Mesendoderm (in vitro differentiated cells): ENCODE results near the gene THBS4.

Source experiments
- DNase-seq: peaks from one replicate; pipeline ENCODE4 v3.0.0; 2013
- H2AK5ac ChIP-seq: 2 replicates; pipeline ENCODE4 v1.6.1; 2013; ENCODE audit warnings: low read length, inconsistent platforms
- H2BK120ac ChIP-seq: 2 replicates; pipeline ENCODE4 v1.6.1; 2013; ENCODE audit warnings: low read depth, mild to moderate bottlenecking, low read length, moderate library complexity, mixed read lengths
- H2BK15ac ChIP-seq: replicated peaks from 2 replicates; pipeline ENCODE4 v1.6.1; 2013; ENCODE audit warnings: low read depth, mild to moderate bottlenecking, moderate library complexity
- H2BK5ac ChIP-seq: 2 replicates; pipeline ENCODE4 v1.6.1; 2013; ENCODE audit warnings: low read length, inconsistent platforms
- H3K18ac ChIP-seq: 2 replicates; pipeline ENCODE4 v1.6.1; 2013; ENCODE audit warnings: mild to moderate bottlenecking, low read length, mixed read lengths
- H3K23ac ChIP-seq: one replicate; pipeline ENCODE4 v1.6.1; 2013; ENCODE audit warnings: low read length
- H3K27ac ChIP-seq: 2 replicates; pipeline ENCODE4 v1.5.1; 2013; ENCODE audit warnings: low read depth, mild to moderate bottlenecking, inconsistent platforms, low read length, moderate library complexity
- H3K27me3 ChIP-seq: 2 replicates; pipeline ENCODE4 v1.6.1; 2013; ENCODE audit warnings: low read length, control low read depth, mild to moderate bottlenecking, inconsistent platforms; ENCODE audit not compliant: insufficient read depth, poor library complexity
- H3K36me3 ChIP-seq: 2 replicates; pipeline ENCODE4 v1.6.1; 2013; ENCODE audit warnings: low read length, inconsistent platforms; ENCODE audit not compliant: control insufficient read depth, insufficient read depth
- H3K4ac ChIP-seq: one replicate; pipeline ENCODE4 v1.6.1; 2013; ENCODE audit warnings: low read depth, mild to moderate bottlenecking, low read length, moderate library complexity
- H3K4me1 ChIP-seq: 2 replicates; pipeline ENCODE4 v1.6.1; 2013; ENCODE audit warnings: low read depth, low read length, inconsistent platforms; ENCODE audit not compliant: control insufficient read depth
- H3K4me2 ChIP-seq: 2 replicates; pipeline ENCODE4 v1.6.1; 2013; ENCODE audit warnings: low read length
- H3K4me3 ChIP-seq: 2 replicates; pipeline ENCODE4 v1.5.1; 2013; ENCODE audit warnings: mild to moderate bottlenecking, low read length
- H3K56ac ChIP-seq: one replicate; pipeline ENCODE4 v1.6.1; 2013; ENCODE audit warnings: low read length
- H3K79me1 ChIP-seq: 2 replicates; pipeline ENCODE4 v1.6.1; 2013; ENCODE audit warnings: low read length, inconsistent platforms
- H3K79me2 ChIP-seq: 2 replicates; pipeline ENCODE4 v1.6.1; 2013; ENCODE audit warnings: mild to moderate bottlenecking, low read length; ENCODE audit not compliant: control insufficient read depth, insufficient read depth
- H3K9ac ChIP-seq: 2 replicates; pipeline ENCODE4 v1.6.1; 2013; ENCODE audit warnings: low read length, inconsistent platforms
- H4K5ac ChIP-seq: one replicate; pipeline ENCODE4 v1.6.1; 2013; ENCODE audit warnings: low read length
- H4K8ac ChIP-seq: one replicate; pipeline ENCODE4 v1.6.1; 2013; ENCODE audit warnings: low read depth, mild to moderate bottlenecking, control low read depth, low read length, moderate library complexity
- WGBS: extraction: QIAGEN DNeasy Blood & Tissue Kit; methylation state at CpG from one replicate; pipeline ENCODE4 v1.1.7; 2013; ENCODE audit warnings: low lambda C conversion rate, missing lambda C conversion rate; ENCODE audit not compliant: insufficient coverage; ENCODE audit errors: extremely low coverage; 5-methylcytosine and 5-hydroxymethylcytosine counted together

Gene THBS4

DNA sequence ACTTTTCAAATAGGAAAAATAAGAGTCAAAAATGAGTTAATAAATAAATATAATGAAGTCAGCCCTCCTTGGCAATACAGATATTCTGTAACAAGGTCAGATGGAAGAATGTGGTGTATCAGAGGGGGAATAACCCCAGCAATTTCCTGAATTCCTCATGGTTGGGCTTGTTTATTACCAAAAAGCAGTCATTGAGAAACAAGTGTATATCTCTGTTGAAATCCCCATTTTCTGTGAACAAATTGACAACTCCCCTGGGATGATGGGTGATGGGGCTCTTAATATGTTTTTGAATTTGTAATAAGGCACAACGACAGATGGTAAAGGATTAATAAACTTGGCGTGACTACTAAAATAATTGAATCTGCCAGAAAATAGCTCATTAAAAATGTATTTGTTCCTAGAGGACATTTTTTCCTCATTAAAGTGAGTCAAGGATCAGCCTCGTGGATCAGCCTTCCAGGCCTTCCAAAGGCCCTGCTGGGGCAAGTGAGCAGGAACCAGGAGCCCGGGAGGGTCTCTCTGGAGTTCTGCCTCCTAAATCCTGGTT lies 34.2 kb downstream of the THBS4 start:
- DNase-seq, result no peak
- no peak overlapping the region for H3K4me3 ChIP-seq
- H2BK120ac ChIP-seq, result no peak overlapping the region
- H3K9ac ChIP-seq, result no peak overlapping the region
- no peak overlapping the region for H4K8ac ChIP-seq
- no peak overlapping the region for H2AK5ac ChIP-seq
- H3K18ac ChIP-seq, result no peak overlapping the region
- H2BK15ac ChIP-seq, result no peak overlapping the region
- H3K36me3 ChIP-seq, result no peaks in the 10 kb centered on the region
- H3K4ac ChIP-seq, result no peak overlapping the region
- no peak overlapping the region for H2BK5ac ChIP-seq
- H3K27ac ChIP-seq, result no peak overlapping the region
- no peaks in the 10 kb centered on the region for H3K4me1 ChIP-seq
- H3K56ac ChIP-seq, result no peak overlapping the region
- H3K27me3 ChIP-seq, result no peaks in the 10 kb centered on the region
- no CpG with 5 or more reads among the region's 4 CpGs for WGBS
- H3K79me2 ChIP-seq, result no peaks in the 10 kb centered on the region
- H3K79me1 ChIP-seq, result no peaks in the 10 kb centered on the region
- H3K4me2 ChIP-seq, result no peak overlapping the region
- H4K5ac ChIP-seq, result no peak overlapping the region
- H3K23ac ChIP-seq, result no peak overlapping the region

- Histone ChIP-seq H3K79me1 (no peaks in the 10 kb centered on the region), H3K27me3 (no peaks in the 10 kb centered on the region), H3K27ac (no peak overlapping the region), H3K4me3 (no peak overlapping the region), H3K4me1 (no peaks in the 10 kb centered on the region), H3K9ac (no peak overlapping the region), H4K5ac (no peak overlapping the region), H3K23ac (no peak overlapping the region), H3K4me2 (no peak overlapping the region), H2BK5ac (no peak overlapping the region), H3K79me2 (no peaks in the 10 kb centered on the region), H3K36me3 (no peaks in the 10 kb centered on the region), H3K56ac (no peak overlapping the region), H2BK120ac (no peak overlapping the region), H2BK15ac (no peak overlapping the region), H2AK5ac (no peak overlapping the region), H4K8ac (no peak overlapping the region), H3K18ac (no peak overlapping the region), H3K4ac (no peak overlapping the region)
- WGBS, result no CpG with 5 or more reads among the region's 3 CpGs
- no peak for DNase-seq
Observed at GRCh38 chr5:80069918-80070318, 34.8 kb downstream of the THBS4 start.

DNA sequence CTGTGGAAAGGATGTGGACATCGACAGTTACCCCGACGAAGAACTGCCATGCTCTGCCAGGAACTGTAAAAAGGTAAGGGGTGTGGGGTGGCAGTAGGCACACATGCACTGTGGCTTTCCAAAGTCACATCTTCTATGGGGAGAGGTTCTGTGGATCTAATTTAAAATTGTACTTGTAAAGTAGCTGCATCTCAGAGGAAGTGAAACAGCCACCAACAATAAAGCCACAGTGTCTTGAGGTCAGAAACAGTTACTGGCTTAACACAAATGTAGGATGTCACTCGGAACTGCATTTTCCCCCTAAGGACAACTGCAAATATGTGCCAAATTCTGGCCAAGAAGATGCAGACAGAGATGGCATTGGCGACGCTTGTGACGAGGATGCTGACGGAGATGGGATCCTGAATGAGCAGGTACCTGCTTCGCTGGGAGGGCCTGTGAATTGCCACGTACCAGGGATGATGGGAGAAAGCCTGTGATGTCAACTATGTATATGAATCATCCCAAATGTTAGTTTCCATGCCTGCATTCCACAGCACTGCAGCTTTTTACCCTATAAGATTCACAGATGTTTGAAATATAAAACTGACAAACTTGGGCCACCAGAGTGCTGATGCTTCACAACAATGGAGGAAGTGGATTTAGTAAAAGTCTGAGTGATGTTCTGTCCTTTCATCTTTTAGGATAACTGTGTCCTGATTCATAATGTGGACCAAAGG lies 35.3 kb downstream of the THBS4 start:
- Histone ChIP-seq H3K4ac (no peak overlapping the region), H2BK15ac (no peak overlapping the region), H3K56ac (no peak overlapping the region), H3K18ac (no peak overlapping the region), H2BK120ac (no peak overlapping the region), H2AK5ac (no peak overlapping the region), H3K4me1 (no peaks in the 10 kb centered on the region), H2BK5ac (no peak overlapping the region), H3K36me3 (no peaks in the 10 kb centered on the region), H4K8ac (no peak overlapping the region), H3K79me2 (no peaks in the 10 kb centered on the region), H3K4me3 (no peak overlapping the region), H3K27me3 (no peaks in the 10 kb centered on the region), H4K5ac (no peak overlapping the region), H3K79me1 (no peaks in the 10 kb centered on the region), H3K27ac (no peak overlapping the region), H3K23ac (no peak overlapping the region), H3K9ac (no peak overlapping the region), H3K4me2 (no peak overlapping the region)
- no peak for DNase-seq
- no CpG with 5 or more reads among the region's 10 CpGs for WGBS

DNA sequence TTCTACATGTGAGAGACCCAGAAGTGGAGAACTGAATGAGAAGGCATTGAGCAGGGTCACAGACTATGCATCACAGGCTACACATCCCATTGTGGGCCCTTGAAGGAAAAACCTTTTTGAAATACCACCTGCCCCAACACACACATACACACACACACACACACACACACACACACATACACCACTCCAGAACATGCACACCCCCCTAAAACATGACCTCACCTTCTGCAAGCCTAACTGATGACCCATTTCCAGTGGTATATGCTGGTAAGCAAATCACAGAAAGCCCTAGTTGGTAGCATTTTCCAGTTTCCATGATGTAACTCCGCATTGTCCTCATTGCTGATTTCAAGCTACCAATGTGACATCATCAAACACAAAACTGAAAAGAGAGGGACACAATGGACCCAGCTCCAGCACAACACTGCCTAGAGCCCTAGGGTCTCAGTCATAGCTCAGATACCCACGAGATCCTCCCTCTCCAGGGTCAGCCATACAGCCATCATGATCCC lies 36.4 kb downstream of the THBS4 start:
- no peak overlapping the region for H3K18ac ChIP-seq
- H3K4me1 ChIP-seq, result no peaks in the 10 kb centered on the region
- H3K4ac ChIP-seq, result no peak overlapping the region
- no peak overlapping the region for H2BK15ac ChIP-seq
- no peaks in the 10 kb centered on the region for H3K36me3 ChIP-seq
- H3K4me3 ChIP-seq, result no peak overlapping the region
- H3K56ac ChIP-seq, result no peak overlapping the region
- H2BK120ac ChIP-seq, result no peak overlapping the region
- no CpG with 5 or more reads among the region's 2 CpGs for WGBS
- H3K27me3 ChIP-seq, result no peaks in the 10 kb centered on the region
- H3K79me1 ChIP-seq, result no peaks in the 10 kb centered on the region
- no peak overlapping the region for H3K4me2 ChIP-seq
- H3K23ac ChIP-seq, result no peak overlapping the region
- H3K9ac ChIP-seq, result no peak overlapping the region
- H4K5ac ChIP-seq, result no peak overlapping the region
- no peak for DNase-seq
- H2BK5ac ChIP-seq, result no peak overlapping the region
- H4K8ac ChIP-seq, result no peak overlapping the region
- no peak overlapping the region for H3K27ac ChIP-seq
- no peaks in the 10 kb centered on the region for H3K79me2 ChIP-seq
- H2AK5ac ChIP-seq, result no peak overlapping the region

DNA sequence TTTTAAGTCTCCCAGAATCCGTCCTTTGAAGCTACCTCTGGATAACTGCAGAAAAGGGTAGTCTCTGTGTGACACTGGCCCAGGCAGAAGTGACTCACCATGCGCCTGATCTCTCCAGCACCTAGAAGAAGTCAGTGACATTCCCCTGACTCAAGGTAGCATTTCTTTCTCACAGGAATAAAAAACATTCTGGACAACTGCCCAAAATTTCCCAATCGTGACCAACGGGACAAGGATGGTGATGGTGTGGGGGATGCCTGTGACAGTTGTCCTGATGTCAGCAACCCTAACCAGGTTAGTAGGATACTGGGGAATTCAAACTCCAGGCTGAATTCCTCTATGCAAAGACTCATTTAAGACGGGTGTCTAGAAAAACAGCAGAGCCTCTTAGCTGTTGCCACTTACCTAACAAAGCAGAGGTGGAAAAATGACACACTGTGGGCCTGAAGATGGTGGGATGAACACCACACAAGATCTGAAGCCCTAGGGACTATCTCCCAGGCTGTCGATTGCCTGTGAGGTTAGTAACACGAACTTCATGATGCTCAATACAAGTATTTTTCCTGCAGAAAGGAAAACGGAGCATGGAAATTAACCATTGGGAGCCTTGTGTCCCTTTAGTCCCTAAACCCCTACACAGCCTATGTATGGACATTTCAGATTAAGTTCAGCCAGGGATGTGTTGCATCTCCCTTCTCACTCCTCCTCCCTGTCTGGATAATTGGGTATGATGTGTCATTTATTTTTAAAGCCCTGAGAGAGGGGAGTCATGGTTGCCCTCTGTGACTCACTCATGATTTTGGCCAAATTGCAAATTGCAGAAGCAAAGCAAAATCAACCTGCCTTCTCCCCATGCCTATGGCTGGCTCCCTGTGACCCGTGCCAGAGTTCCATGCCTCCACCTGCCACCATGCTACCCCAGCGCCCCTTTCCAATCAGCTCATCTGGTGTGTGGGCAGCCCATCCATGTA lies 37.2 kb downstream of the THBS4 start:
- no peaks in the 10 kb centered on the region for H3K4me1 ChIP-seq
- no peak overlapping the region for H2BK120ac ChIP-seq
- no peak overlapping the region for H3K18ac ChIP-seq
- H2AK5ac ChIP-seq, result no peak overlapping the region
- H4K8ac ChIP-seq, result no peak overlapping the region
- no peak overlapping the region for H3K56ac ChIP-seq
- no peaks in the 10 kb centered on the region for H3K36me3 ChIP-seq
- no peak overlapping the region for H3K4ac ChIP-seq
- H3K27me3 ChIP-seq, result no peaks in the 10 kb centered on the region
- no peak overlapping the region for H4K5ac ChIP-seq
- no peaks in the 10 kb centered on the region for H3K79me2 ChIP-seq
- no peak overlapping the region for H3K4me3 ChIP-seq
- H3K23ac ChIP-seq, result no peak overlapping the region
- H3K4me2 ChIP-seq, result no peak overlapping the region
- no peak overlapping the region for H2BK15ac ChIP-seq
- WGBS, result no CpG with 5 or more reads among the region's 10 CpGs
- no peaks in the 10 kb centered on the region for H3K79me1 ChIP-seq
- no peak overlapping the region for H3K9ac ChIP-seq
- DNase-seq, result no peak
- no peak overlapping the region for H2BK5ac ChIP-seq
- no peak overlapping the region for H3K27ac ChIP-seq
